Bronchial epithelial cell (primary cell): ENCODE results near the gene GNG13. TPM values are rescaled to one million over a fixed set of nuclear protein-coding genes. Genes with fewer than 3 reads are reported as not detected.
"Not testable (repeated sequence)": the region's sequence is repeated elsewhere in the genome, so short reads cannot be mapped to it uniquely, and the experiment has no call there.

Experiments used
- DNase-seq: peaks from one replicate; pipeline ENCODE4 v3.0.0-alpha.2; 2010; ENCODE audit warnings: low read depth
- FAIRE-seq: peaks from 2 replicates; lab custom pipeline; 2011; peaks lifted over from hg19 to GRCh38; lab: Jason Lieb, UNC
- H3K27me3 ChIP-seq: 2 replicates; pipeline ENCODE4 v1.5.1; 2011; ENCODE audit warnings: low read length; ENCODE audit not compliant: control insufficient read depth, insufficient read depth
- H3K36me3 ChIP-seq: 2 replicates; pipeline ENCODE4 v1.5.1; 2011; ENCODE audit warnings: low read length; ENCODE audit not compliant: control insufficient read depth, insufficient read depth
- H3K4me3 ChIP-seq: 2 replicates; pipeline ENCODE4 v1.5.1; 2011; ENCODE audit warnings: mild to moderate bottlenecking, low read depth, low read length, control low read depth
- total RNA-seq: library from RNA; depleted of rRNA; stranded (reverse); fragments of >200 nt; gene quantifications from 2 replicates; pipeline ENCODE4 v1.2.1, GENCODE V29; 2014
- TF ChIP-seq, protein P1 (sequence below): IDR thresholded peaks from 2 replicates; pipeline ENCODE4 v1.5.1; 2011; ENCODE audit warnings: mild to moderate bottlenecking, moderate library complexity, low read length, control low read depth, inconsistent platforms; ENCODE audit not compliant: insufficient read depth, severe bottlenecking

Gene GNG13
- total RNA-seq, 1 donor from 2014 or later = not detected

GRCh38 chr16:778447-778846 lies 22.1 kb downstream of the GNG13 start:
- DNase-seq = no peak
- no peak for FAIRE-seq
- Histone ChIP-seq H3K4me3 (no peak overlapping the region), H3K36me3 (no peaks in the 10 kb centered on the region), H3K27me3 (peaks cover 4% of the 10 kb centered on the region)
- TF ChIP-seq, protein P1, sequence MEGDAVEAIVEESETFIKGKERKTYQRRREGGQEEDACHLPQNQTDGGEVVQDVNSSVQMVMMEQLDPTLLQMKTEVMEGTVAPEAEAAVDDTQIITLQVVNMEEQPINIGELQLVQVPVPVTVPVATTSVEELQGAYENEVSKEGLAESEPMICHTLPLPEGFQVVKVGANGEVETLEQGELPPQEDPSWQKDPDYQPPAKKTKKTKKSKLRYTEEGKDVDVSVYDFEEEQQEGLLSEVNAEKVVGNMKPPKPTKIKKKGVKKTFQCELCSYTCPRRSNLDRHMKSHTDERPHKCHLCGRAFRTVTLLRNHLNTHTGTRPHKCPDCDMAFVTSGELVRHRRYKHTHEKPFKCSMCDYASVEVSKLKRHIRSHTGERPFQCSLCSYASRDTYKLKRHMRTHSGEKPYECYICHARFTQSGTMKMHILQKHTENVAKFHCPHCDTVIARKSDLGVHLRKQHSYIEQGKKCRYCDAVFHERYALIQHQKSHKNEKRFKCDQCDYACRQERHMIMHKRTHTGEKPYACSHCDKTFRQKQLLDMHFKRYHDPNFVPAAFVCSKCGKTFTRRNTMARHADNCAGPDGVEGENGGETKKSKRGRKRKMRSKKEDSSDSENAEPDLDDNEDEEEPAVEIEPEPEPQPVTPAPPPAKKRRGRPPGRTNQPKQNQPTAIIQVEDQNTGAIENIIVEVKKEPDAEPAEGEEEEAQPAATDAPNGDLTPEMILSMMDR = no peak

- Histone ChIP-seq H3K36me3 (no peaks in the 10 kb centered on the region), H3K27me3 (peaks cover 2% of the 10 kb centered on the region), H3K4me3 (no peak overlapping the region)
- FAIRE-seq = no peak
- no peak for DNase-seq
- TF ChIP-seq, protein P1 = no peak
These were observed 22.7 kb downstream of the GNG13 start for GRCh38 chr16:777826-778225.

- TF ChIP-seq, protein P1 = no peak
- Histone ChIP-seq H3K36me3 (no peaks in the 10 kb centered on the region), H3K4me3 (no peak overlapping the region), H3K27me3 (peaks cover 2% of the 10 kb centered on the region)
- DNase-seq (no peak), FAIRE-seq (no peak)
These were observed 23.7 kb downstream of the GNG13 start for GRCh38 chr16:776824-777223.

GRCh38 chr16:776298-776697 lies 24.2 kb downstream of the GNG13 start:
- H3K4me3 ChIP-seq, DNase-seq, FAIRE-seq, H3K27me3 ChIP-seq, H3K36me3 ChIP-seq: not testable (repeated sequence)

GRCh38 chr16:775236-775796 lies 25.2 kb downstream of the GNG13 start:
- Histone ChIP-seq H3K4me3 (no peak overlapping the region), H3K36me3 (no peaks in the 10 kb centered on the region), H3K27me3 (peaks cover 2% of the 10 kb centered on the region)
- DNase-seq (no peak), FAIRE-seq (no peak)
- TF ChIP-seq, protein P1 = no peak

DNA sequence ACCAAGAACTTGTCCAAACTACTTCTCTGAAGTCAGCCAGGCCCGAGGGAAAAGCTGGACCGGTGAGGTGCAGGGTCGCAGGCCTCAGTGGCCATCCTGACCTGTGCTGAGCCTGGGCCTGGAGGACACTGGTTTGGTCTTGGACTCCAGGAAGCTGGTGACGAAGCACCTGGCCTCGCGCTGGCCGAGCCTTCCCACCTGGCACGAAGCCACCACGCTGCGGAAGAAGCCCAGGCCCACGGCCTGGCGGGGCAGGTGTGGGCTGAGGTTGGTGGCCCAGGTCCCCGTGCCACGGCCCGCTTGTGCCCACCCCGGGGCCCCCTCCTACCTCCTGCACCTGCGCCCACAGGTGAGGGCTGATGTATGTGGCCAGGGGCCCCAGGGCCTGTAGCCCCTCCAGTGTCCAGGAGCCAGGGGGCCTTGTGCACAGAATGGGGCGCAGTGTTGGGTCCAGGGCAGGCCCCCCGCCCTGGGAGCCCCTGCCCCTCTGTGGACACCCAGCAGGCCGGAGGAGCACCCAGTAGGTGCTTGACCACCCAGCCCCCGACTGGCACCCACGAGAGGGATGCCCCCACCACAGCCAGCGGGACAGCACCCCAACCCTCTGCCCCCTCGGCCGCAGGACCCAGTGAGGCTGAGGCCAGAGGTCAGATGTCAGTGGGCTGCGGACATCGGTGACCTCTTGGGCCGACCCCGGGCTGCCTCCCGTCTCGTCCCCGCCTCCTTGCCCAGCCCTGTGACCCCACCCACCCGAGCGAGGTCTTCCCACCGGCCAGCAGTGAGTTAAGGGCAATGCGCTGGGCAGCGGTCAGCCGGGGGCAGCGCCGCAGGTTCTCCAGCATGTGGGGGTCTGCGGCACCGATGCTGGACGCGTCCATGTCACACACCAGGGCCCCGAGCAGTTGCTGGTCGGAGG lies 26.2 kb downstream of the GNG13 start:
- no peaks in the 10 kb centered on the region for H3K27me3 ChIP-seq
- no peak for FAIRE-seq
- no peaks in the 10 kb centered on the region for H3K36me3 ChIP-seq
- no peak overlapping the region for H3K4me3 ChIP-seq
- DNase-seq = no peak
- TF ChIP-seq, protein P1 = no peak
